Body of pancreas (tissue), 4 donors: ENCODE results near the gene PTPRA.

Source experiments
- CTCF ChIP-seq, 7 experiments: fragments of 450-650 bp in 4 of 7; fragments of 200-600 bp in 3 of 7; sonication (generic) in 3 of 7; IDR thresholded peaks; one replicate each; pipeline ENCODE4 v1.5.1; 2016 to 2019; ENCODE audit warnings: antibody characterized with exemption in 7 of 7
- POLR2A ChIP-seq, 3 donors: fragments of 450-650 bp; IDR thresholded peaks; one replicate each; pipeline ENCODE4 v1.6.1; 2016; ENCODE audit warnings: antibody characterized with exemption in 3 of 3, mild to moderate bottlenecking in 2 of 3

- TF ChIP-seq CTCF (IDR thresholded peaks at IDR 0.05) (no peak), POLR2A (IDR thresholded peaks at IDR 0.05) (no peak)
Observed at GRCh38 chr20:2907519-2907918, 34.2 kb downstream of the PTPRA start.
